ENCODE data around the gene ELANE. TPM values are rescaled to one million over a fixed set of nuclear protein-coding genes. Genes with fewer than 3 reads are reported as not detected.

ELANE gene
- total and polyA plus RNA-seq, 9 of the 15 experiments (the other 6 are each of a cell fraction or from before 2014, with no cell fraction given): not detected

- 0 out of 2 replicates have a peak, but pooled peaks have one; percentile 14 for TF ChIP-seq ZBTB5 (IDR thresholded peaks at IDR 0.05)
Observed at GRCh38 chr19:834216-834615, 17.9 kb upstream of the ELANE start (continued).

GRCh38 chr19:835210-835810 is 16.8 kb upstream of the ELANE start:
- BruUV-seq (replicated peaks): no TSS peak
- Histone ChIP-seq H3K27me3 (ENCODE audit: control insufficient read depth in 2 of 2, insufficient read depth in 2 of 2, low read length in 2 of 2) (no peaks in the 10 kb centered on the region), H3K4me3 (no peak overlapping the region), H3K9ac (ENCODE audit: insufficient read depth in 1 of 2, low read depth in 2 of 2, low read length in 2 of 2) (no peak overlapping the region), H3K4me2 (ENCODE audit: insufficient read depth, low read length) (no peak overlapping the region), H3K79me2 (ENCODE audit: control insufficient read depth, insufficient read depth, low read length) (no peaks in the 10 kb centered on the region), H2AFZ (ENCODE audit: low read depth, low read length) (no peak overlapping the region), H3K4me1 (replicated peaks in 1 of 2; ENCODE audit: control insufficient read depth in 2 of 2, insufficient read depth in 2 of 2, low read length in 2 of 2) (peaks cover 0 to 51% of the 10 kb centered on the region in 2 experiments; a peak in 3 of 5 replicates), H3K36me3 (ENCODE audit: control insufficient read depth, insufficient read depth, low read length) (no peaks in the 10 kb centered on the region), H3K9me1 (ENCODE audit: control insufficient read depth, insufficient read depth, low read length) (no peaks in the 10 kb centered on the region), H3K27ac (ENCODE audit: extremely low read depth, low read depth, low read length) (no peak overlapping the region), H3K9me3 (replicated peaks; ENCODE audit: control insufficient read depth, insufficient read depth, low read depth, low read length) (no peaks in the 10 kb centered on the region), H4K20me1 (replicated peaks; ENCODE audit: control insufficient read depth, insufficient read depth, low read length) (no peaks in the 10 kb centered on the region)
- ChIA-PET CTCF (ENCODE audit: low intra/inter-chr PET ratio) (no interaction called here), POLR2A (no interaction called here)
- TF ChIP-seq ZBTB17 (CRISPR knock-in tag; IDR thresholded peaks at IDR 0.05) (no peak), VEZF1 (CRISPR knock-in tag; IDR thresholded peaks at IDR 0.05) (no peak), CBX8 (IDR thresholded peaks at IDR 0.05; ENCODE audit: borderline replicate concordance, extremely low read depth, low read depth, low read length, poor library complexity, severe bottlenecking) (no peak), ELF1 (tag; IDR thresholded peaks at IDR 0.05) (no peak), ZNF695 (CRISPR knock-in tag; IDR thresholded peaks at IDR 0.05) (no peak)
- intact Hi-C loops (cut with micrococcal nuclease) (no loop called here), in situ Hi-C loops (cut with MboI) (no loop called here)
- 79% methylated on average over 23 of the region's 36 CpGs for WGBS (ENCODE audit: insufficient coverage, low coverage, missing lambda C conversion rate)
- ATAC-seq: no peak
- FAIRE-seq: no peak
- DNase-seq (ENCODE audit: extremely low read depth in 1 of 4, low spot score in 3 of 4): no peak
